Ishikawa (cell line): ENCODE measurements around the gene ACOXL.

ENCODE experiments used
- CREB1 ChIP-seq: IDR thresholded peaks from 2 replicates; pipeline ENCODE4 v1.6.1; 2012; ENCODE audit warnings: low read depth
- EGR1 ChIP-seq: IDR thresholded peaks from 2 replicates; pipeline ENCODE4 v1.6.1; 2012
- EP300 ChIP-seq: IDR thresholded peaks from 2 replicates; pipeline ENCODE4 v1.6.1; 2012; ENCODE audit warnings: borderline replicate concordance
- MAX ChIP-seq: IDR thresholded peaks from 2 replicates; pipeline ENCODE4 v1.6.1; 2012
- USF1 ChIP-seq: IDR thresholded peaks from 2 replicates; pipeline ENCODE4 v1.6.1; 2012
- YY1 ChIP-seq: IDR thresholded peaks from 2 replicates; pipeline ENCODE4 v1.6.1; 2012; ENCODE audit warnings: low read depth
- ZBTB7A ChIP-seq: IDR thresholded peaks from 2 replicates; pipeline ENCODE4 v1.6.1; 2012; ENCODE audit warnings: low read depth

- TF ChIP-seq EGR1, result no peak
- TF ChIP-seq ZBTB7A, result no peak
- TF ChIP-seq YY1, result no peak
- no peak for TF ChIP-seq CREB1
- no peak for TF ChIP-seq EP300
- no peak for TF ChIP-seq MAX
- TF ChIP-seq USF1, result no peak
Measured at GRCh38 chr2:110881908-110882307, 149.5 kb downstream of the ACOXL start.
